Muscle layer of colon (tissue), 2 donors: Measurements from ENCODE around the gene UBE2J2.

ENCODE experiments used
- H3K27ac ChIP-seq: one replicate; pipeline ENCODE4 v1.7.0; 2013; ENCODE audit warnings: low read depth, mild to moderate bottlenecking, low read length, moderate library complexity
- H3K27me3 ChIP-seq, 2 donors: one replicate each; pipeline ENCODE4 v1.7.0; 2013; ENCODE audit warnings: low read length in 2 of 2, mild to moderate bottlenecking in 2 of 2; ENCODE audit not compliant: insufficient read depth in 2 of 2, control insufficient read depth in 1 of 2
- H3K36me3 ChIP-seq: one replicate; pipeline ENCODE4 v1.7.0; 2013; ENCODE audit warnings: mild to moderate bottlenecking, low read length; ENCODE audit not compliant: insufficient read depth
- H3K4me1 ChIP-seq: one replicate; pipeline ENCODE4 v1.7.0; 2013; ENCODE audit warnings: mild to moderate bottlenecking, low read length; ENCODE audit not compliant: insufficient read depth
- H3K4me3 ChIP-seq, 2 donors: one replicate each; pipeline ENCODE4 v1.7.0; 2013; ENCODE audit warnings: low read length in 2 of 2, low read depth in 1 of 2, mild to moderate bottlenecking in 1 of 2, moderate library complexity in 1 of 2
- H3K9ac ChIP-seq: one replicate; pipeline ENCODE4 v1.7.0; 2013; ENCODE audit warnings: low read length
- H3K9me3 ChIP-seq: one replicate; pipeline ENCODE4 v1.7.0; 2013; ENCODE audit warnings: mild to moderate bottlenecking, low read length
- donor health status: abdominal sarcoma.
- donor health status: Adenocarcinoma of cecum.

UBE2J2 gene

GRCh38 chr1:1204998-1205768 is 68.5 kb downstream of the UBE2J2 start:
- no peaks in the 10 kb centered on the region for H3K9me3 ChIP-seq
- H3K27ac ChIP-seq: no peak overlapping the region
- H3K4me1 ChIP-seq: no peaks in the 10 kb centered on the region
- H3K36me3 ChIP-seq: no peaks in the 10 kb centered on the region
- H3K4me3 ChIP-seq: no peak overlapping the region
- no peak overlapping the region for H3K9ac ChIP-seq
- peaks cover 9 to 59% of the 10 kb centered on the region in 2 donors for H3K27me3 ChIP-seq

- H3K27me3 ChIP-seq: peaks cover 9 to 67% of the 10 kb centered on the region in 2 donors
- H3K4me3 ChIP-seq: no peak overlapping the region
These were observed 69.2 kb downstream of the UBE2J2 start for GRCh38 chr1:1204425-1204920.

More at GRCh38 chr1:1204425-1204920, 69.2 kb downstream of the UBE2J2 start:
- H3K9ac ChIP-seq: no peak overlapping the region
- H3K27ac ChIP-seq: no peak overlapping the region
- H3K36me3 ChIP-seq: no peaks in the 10 kb centered on the region
- H3K4me1 ChIP-seq: no peaks in the 10 kb centered on the region
- H3K9me3 ChIP-seq: no peaks in the 10 kb centered on the region
